HTERT RPE-1 (cell line): Measurements from ENCODE around the gene BRD4.
"Not testable (repeated sequence)": the region's sequence is repeated elsewhere in the genome, so short reads cannot be mapped to it uniquely, and the experiment has no call there.

Experiments used
- in situ Hi-C: fragments of 300-500 bp; cut with MboI; formaldehyde crosslinking; loops from 4 replicates; pipeline ENCODE4 v1.14.3; 2020; ENCODE audit warnings: low sequenced_read_pairs

The BRD4 gene

DNA sequence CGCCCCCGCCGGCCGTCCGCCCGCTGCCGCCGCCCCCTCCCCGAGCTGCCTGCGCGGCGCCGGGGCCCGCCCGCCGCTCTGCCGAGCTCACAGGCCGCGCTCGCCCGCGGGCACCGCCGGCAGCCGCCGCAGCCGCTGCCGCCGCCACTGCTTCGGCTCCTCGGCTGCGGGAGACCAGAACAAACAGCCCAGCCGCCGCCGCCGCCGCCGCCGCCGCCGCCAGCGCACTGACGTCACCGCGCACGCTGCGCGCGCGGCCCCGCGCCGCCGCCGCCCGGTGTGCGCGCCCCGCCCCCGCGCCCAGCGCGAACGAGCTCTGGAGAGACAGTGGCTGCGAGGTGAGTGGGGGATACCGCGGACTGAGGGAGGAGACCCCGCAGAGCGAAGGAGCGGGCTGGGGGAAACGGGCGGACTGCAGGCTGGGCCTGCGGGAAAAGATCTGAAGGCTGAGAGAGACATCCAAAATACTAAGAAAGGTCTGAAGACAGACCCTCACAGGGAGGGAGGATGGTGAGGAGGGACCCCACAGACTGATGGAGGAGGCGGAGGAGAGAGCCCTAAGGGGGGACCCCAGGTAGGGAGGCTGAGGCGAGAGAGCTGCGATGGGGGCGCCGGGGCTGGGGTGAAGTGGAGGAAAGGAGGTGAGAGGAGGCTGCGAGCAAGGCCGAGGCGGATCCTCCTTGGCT lies at the start of gene BRD4:
TSS of gene BRD4 (minus strand) at position 229 of the 686 bp plus-strand sequence. CDS start 59,440 bp downstream, outside the sequence.
- in situ Hi-C loops: no loop called here

DNA sequence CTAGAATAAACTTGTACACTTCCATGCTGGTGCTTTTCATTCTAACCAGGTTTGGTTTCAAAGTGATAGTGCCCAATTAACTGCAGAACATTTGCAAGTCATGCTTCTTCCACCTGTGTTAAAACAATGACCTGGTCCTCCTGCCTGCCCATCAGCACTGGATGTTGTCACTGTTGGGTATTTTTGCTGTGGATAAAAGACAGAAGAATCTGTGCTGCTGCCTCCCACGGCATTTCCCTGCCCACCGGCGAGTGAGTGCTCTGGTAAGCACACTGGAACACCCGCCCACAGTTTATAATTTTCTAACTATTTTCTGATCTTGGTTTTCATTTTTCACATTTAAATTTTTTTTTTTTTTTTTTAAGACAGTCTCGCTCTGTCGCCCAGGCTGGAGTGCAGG lies 49.5 kb upstream of the BRD4 start:
- in situ Hi-C loops: no loop called here

DNA sequence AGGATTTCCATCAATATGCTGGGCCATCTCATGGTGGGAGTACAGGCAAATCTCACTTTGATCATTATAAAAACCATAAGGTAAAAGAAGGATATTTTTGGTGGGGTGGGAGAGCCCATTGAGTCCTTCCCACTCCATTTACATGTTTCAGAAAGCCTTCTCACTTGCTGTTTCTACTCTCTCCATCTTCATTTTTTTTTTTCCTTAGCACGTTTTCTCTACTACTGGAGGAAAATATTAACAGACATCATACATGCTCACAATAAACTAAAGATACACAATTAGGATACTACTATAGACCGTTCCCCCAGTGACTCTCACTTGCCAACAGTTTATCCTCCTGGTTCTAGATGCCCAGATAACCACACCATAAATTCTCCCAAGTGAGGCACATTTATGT lies 49.1 kb upstream of the BRD4 start:
- in situ Hi-C loops: no loop called here

DNA sequence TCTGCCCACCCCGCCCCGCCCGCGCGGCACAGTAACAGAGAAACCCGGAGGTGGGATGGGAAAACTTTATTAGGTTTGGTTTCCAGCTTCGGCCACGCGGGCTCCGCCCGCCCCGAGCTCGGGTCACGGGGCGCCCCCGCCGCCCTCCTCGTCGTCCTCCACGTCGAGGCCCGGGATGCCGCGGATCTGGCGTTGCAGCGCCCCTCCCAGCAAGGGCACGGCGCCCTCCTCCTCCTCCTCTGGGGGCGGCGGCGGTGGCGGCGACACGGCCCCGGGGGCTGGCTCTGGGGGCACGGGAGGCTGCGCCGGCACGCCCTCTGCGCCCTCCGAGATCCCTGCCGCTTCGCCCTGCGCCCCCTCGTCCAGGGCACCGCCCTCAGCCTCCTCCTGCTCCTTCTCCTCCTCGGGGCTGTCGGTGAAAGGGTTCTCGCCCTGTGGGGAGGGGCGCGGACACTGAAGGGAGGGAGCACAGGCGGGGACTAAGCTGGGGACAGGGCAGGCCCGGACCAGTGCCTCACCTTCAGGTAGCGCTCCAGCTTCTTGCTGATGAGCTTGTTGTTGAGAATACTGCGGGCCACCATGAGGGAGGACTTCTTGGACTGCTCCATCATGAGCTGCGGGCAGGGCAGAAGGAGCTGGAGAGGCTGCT lies 47.8 kb upstream of the BRD4 start:
- in situ Hi-C loops: no loop called here

DNA sequence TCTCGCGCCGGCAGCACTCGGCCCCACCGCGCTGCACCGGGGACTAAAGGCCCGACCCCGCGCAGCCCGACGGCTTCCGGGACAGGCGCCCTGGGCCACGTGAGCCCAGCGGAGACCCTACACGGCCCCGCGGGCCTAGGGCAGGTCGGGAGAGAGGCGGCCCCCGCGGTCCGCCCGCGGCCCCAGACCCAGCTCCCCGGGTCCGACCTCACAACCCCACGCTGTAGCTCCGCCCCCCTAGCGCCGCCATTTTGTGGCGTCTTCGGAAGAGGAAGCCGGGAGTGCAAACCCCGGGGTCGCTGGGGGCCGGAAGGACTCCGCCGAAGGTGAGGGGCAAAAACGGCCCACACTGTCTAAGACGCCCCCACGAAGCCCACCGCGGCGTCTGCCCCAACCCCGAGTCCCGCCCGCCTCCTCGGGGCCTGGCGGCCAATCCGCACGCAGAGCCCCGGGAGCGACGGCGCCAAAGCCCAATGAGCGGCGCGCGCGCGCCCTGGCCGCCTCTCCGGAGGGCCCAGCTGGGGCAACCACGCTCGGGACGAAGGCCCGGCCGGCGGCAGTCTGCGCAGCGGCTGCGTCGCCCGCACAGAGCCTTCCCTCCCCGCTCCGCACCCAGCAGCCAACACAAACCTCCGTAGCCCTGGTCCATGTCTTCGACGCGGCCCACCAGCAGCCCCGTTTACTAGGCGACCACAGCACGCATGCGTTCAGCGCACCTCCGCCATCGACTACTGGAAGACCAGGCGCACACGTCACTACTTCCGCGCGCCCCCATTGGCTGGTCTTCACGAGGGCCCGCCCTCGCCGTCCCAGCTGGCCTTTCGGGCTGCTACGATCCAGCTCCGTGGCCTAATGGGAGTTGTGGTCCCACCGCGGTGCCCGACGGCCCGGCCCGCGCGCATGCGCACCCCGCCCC lies 47.0 kb upstream of the BRD4 start, which contains the start of gene AKAP8:
TSS of gene AKAP8 (minus strand) at position 705 of the 916 bp plus-strand sequence. CDS start at position 649, 56 bp downstream.
- in situ Hi-C loops: no loop called here

DNA sequence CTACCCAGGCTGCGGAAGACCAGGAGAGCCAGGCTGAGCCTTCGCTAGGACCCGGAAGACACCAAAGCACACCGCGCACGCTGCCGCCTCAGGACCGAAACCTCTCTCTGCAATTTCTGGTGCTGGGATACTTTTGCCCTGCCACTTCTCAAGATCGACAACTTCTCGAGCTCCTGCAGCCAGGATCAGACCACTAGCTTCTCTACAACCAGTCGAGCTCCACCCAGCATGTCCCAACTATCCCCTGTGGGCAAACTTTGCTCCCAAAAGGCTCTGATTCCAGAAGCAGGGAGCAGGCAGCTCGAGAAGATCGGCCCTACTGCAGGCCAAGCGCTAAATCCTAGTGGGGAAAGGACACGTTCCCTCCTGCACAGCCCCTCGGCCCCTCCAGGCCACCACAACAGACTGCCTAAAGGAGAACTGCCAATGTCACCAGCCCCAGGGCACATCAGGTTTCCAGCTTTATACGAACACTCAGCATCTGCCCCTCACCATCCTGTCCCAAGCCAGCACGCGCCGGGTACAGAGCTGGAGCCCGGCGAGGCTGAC lies 46.3 kb upstream of the BRD4 start:
- in situ Hi-C loops: no loop called here

DNA sequence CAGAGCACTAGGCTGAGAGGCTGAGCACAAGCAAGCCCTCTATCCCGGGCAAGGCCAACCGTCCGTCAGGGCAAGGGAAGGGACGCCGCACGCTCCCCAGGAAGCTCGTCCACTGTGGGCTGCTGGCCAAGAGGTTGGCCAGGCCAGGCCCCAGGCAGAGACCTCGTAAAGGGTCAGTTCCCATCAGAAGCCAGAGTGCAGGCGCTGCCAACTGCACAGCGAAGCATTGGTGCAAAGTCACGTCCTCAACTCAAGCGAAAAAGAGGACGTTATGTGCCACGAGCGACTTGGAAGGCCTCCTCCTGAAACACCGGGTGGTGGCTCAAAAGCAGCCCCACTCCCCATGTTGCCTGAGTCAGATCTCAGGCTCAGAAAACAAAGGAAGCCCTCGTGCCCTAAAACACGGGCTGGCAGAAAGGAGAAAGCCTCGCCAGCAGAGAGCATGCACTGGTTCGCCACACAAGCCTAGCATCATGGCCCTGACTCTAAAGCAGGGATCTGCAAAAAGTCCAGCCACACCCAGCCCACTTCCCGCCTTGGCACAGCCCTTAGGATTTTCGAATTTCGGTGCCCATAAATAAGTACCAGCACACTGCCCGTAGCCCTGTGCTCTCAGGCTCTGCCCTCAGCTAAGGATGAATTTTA lies 42.6 kb upstream of the BRD4 start:
- in situ Hi-C loops: no loop called here

DNA sequence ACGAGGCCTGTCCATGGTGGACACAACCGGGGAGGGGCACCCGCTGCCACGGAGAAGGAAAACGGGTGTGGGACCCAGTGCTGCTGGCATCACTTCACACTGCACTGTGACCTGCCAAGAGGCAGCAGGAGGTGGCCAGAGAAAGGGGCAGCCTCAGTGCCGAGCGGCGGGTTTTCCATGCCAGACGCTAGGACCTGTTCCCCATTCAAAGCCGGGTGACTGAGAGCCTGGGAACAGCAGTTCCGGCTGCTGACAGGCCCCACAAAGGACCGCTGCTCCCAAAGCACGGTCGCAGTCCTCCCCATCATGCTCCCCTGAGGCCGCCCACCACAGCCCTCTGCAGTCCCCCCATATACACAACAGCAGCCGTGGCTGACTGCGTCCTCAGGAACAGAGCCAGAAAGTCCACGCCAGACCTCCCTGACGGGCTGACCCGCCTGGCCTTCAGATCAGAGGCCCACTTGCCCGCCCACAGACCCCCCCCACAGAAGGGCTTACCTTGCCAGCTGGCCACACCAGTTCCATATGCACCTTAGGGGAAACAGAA lies 41.8 kb upstream of the BRD4 start:
- in situ Hi-C loops: no loop called here

DNA sequence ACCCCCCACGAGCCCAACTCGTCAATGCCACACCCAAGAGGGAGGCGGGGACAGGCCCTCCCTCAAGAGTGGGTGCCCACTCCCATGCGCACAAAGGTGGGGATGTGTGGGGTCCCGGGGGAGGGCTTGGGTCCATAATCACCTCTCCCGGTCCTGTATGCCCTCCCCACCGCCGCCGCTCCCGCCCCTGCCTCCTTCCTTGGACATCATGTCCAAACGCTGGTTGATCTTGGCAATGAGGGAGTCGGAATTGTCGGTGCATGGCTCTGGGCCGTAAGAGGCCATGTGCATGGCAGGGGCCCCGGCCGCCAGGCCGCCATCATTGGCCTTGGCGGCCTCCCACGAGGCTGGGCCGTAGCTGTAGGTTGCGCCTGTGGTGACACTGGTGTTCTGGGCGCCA lies 41.3 kb upstream of the BRD4 start:
- in situ Hi-C loops: no loop called here

DNA sequence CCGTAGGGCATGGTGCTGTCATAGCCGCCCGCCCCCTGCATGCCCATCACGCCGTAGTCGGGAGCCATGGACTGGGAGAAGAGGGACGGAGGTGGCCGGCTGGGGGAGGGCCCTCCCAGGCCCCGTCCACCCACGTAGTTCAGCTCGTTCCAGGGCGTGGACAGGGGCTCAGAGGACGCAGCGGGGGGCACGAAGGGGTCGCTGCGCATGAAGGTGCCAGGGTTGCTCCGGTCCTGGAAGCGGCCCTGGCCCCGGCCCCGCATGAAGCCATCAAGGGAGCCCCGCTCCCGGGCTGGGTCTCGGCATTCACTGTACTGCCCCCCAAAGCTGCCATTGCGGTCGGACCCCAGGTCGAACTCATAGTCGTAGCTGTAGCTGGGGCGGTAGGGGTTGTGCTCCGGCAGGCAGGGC lies 40.6 kb upstream of the BRD4 start:
- in situ Hi-C loops: no loop called here

DNA sequence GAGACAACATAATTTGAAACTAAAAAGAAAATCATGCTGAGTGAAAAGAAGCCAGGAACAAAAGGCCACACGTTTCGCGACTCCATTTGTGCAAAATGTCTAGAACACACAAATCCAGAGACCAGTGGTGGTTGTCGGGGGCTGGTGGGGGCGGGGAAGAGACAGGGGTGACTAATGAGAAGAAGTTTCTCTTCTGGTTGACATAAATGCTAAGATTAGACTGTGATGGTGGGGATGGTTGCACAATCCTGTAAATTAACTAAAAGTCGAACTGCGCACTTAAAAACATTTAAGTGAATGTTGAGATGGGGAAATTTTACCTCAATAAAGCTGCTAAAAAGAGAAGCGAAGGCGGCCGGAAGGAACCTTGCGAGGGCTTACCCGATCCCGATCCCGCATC lies 40.1 kb upstream of the BRD4 start:
- in situ Hi-C loops: no loop called here

DNA sequence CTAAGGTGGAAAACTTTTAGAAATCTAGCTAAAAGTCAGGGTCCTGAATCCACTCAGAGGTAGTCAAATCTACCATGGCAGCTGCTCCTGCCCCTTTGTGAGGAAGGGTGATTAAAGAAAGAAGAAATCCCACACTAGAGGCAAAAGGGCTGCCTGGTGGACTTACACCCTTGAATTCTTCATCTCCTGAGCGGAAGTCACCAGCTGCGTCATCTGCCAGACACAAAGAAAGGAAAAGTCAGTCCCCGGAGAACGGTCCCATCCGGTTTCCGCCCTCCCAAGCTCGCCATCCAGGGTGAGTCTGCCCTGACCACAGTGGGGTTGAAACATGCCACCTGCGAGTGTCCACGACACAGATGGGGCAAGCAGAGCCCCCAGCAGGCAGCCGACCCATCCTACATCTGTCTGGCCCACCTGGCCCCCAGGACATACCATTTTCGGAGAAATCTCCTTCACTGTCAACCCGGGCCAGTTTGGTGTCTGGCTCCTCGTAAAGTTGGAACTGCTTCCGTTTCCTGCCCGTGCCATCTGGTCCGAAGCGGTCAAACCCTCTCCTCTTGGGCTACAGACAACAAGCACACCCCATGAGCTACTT lies 39.5 kb upstream of the BRD4 start:
- in situ Hi-C loops: no loop called here

DNA sequence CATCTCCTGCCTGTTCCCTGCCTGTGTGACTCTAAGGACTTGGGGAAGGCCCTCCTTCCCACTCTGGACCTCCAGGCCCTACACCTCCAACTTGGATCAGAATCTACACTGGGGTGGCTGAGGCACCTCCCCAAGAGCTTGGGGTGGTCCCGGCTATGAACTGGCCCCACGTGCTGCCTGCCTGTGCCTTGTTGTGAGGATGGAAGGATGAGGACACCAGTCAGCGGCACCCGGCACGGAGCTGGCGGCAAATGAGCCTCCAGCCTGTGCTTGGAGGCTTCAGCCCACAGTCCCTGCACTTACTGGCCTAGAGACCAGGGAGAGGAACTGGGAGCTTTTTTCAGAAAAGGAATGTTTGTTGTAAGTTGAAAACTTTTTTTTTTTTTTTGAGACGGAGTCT lies 38.8 kb upstream of the BRD4 start:
- in situ Hi-C loops: no loop called here

DNA sequence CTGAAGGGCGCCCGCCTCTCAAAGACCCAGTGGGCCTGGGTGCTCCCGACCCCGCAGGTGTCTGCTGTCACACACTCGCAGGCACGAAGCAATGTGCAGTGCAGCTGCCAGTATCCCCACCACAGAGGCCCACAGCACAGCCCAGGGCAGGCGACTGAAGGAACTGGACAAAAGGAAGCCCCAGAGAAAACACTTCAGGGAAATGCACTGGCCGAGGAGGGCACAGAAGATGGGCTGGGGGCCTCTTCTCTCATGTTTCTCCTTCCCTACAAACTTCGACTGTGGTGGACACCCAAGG lies 37.2 kb upstream of the BRD4 start:
- in situ Hi-C loops: no loop called here

DNA sequence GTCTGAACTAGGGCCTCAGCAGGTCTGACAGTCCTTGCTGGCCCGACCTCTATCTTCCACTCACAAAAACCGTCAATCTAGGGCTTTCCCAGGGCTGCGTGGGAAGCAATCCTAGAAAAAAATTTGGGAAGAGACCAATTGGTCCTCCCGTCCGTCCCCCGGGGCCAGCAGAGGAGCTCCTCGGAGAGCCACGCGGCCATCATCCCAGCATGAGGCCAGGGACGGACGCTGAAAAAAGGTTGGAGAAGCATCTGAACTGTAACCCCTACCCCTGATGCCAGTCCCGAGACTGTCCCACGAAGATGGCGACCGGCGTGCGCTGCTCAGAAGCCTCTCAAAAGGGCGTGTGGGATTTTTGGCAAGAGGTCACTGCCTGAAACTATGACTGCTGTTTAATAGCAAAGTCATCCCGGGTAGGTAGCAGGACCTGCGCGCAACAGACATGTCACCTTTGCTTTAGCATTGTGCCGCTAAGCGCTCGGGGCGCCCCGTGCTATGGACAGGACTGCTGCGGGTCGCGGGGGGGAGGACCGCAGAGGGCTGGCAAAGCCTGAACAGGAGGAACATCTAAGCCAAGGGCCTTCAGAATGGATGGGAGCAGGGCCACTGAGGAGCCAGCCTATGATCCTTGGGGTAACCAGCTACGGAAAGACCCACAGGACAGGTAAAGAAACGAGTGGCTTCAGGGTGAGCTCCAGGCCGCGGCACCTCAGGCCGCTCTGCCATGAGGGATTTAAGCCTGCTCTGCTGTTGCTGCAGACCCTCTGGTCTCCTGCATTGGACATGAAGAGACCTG lies 36.7 kb upstream of the BRD4 start:
- in situ Hi-C loops: no loop called here

DNA sequence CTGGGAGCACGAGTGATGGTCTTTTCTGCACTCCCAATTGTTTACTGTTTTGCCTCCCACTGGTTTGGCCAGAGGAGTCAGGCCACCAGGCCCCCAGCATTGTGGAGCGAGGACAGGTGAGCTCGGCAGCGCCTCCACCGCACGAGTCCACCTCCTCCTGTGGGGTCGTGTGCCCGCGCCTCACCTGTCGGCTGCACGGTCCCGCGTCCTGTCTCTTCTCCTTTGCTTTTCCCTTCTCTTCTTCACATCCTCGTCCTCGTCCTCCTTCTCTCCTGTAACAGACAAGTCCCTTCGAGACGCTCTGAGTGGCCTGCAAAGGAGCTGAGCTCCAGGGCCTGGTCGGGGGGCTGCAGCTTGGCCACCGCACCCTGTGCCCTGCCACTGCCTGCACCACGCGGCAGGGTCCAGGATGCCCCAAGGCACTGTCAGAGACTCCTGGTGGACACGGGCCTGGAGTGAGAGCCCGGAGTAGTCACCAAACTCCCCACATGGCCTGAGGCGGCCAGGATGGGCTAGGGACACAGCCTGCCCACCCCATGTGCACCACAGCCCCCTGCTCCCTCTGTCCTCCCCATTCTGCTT lies 35.8 kb upstream of the BRD4 start:
- in situ Hi-C loops: no loop called here

DNA sequence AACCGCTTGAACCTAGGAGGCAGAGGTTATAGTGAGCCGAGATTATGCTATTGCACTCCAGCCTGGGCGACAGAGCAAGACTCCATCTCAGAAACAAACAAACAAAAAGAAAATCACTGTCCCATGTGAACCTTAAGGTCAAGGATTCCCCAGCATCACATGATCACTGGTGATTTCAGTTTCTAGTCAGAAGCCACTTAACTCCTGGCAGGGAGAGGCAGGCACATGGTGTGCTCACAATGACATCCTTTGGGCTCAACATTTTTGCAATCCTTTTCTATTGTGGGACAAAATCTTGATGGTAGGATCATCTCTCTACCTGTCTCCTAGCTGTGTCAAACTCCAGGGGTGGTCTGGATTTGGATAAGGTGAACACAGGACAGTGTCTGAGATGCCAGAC lies 35.1 kb upstream of the BRD4 start:
- in situ Hi-C loops: no loop called here

DNA sequence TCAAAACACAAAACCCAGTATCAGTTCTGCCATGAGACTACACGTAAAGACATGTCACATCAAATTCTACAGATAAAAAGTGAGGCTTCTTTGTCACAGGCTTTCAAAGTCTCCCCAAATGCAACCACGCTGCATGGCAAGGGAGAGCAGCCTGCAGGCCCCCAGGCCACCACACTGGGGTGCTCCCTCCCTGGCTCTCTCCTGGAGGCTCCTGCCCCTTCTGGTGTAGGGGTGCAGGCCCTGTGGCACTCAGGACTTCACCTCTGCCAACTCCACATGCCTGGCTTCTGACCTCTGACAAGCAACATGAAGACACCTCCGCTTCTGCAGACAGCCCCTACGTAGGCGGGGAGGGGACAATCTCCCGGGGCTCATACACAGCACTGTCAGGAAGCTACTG lies 32.9 kb upstream of the BRD4 start:
- in situ Hi-C loops: no loop called here

DNA sequence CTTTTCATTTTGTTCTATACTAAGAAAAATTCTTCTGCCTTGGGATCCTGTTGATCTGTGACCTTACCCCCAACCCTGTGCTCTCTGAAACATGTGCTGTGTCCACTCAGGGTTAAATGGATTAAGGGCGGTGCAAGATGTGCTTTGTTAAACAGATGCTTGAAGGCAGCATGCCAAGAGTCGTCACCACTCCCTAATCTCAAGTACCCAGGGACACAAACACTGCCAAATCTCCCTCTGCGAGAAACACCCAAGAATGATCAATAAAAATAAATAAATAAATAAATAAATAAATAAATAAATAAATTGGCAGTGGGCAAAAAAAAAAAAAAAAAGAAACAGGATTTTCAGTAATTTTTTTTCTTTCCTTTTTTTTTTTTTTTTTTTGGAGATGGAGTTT lies 31.5 kb upstream of the BRD4 start:
- in situ Hi-C loops: not testable (repeated sequence)
